Inferior parietal cortex (tissue), 1 donor: ENCODE results near the gene RASA2.

Source experiments
- DNase-seq: peaks from one replicate; pipeline ENCODE4 v3.0.0-alpha.2; 2016; ENCODE audit errors: extremely low spot score

RASA2 gene

GRCh38 chr3:141644931-141645330 lies 158.1 kb downstream of the RASA2 start:
- DNase-seq, result peak; percentile 27

GRCh38 chr3:141646760-141647561 lies 160.1 kb downstream of the RASA2 start:
- DNase-seq, result peak; percentile 17

GRCh38 chr3:141647562-141647915 lies 160.7 kb downstream of the RASA2 start:
- no peak for DNase-seq

- DNase-seq, result no peak
Measured at GRCh38 chr3:141648055-141648910, 161.5 kb downstream of the RASA2 start.

GRCh38 chr3:141649871-141650270 lies 163.0 kb downstream of the RASA2 start:
- no peak for DNase-seq

- no peak for DNase-seq
Measured at GRCh38 chr3:141650783-141651182, 164.0 kb downstream of the RASA2 start.

- no peak for DNase-seq
Measured at GRCh38 chr3:141651409-141651808, 164.6 kb downstream of the RASA2 start.

GRCh38 chr3:141652349-141652748 lies 165.5 kb downstream of the RASA2 start:
- DNase-seq, result no peak

GRCh38 chr3:141653847-141654246 lies 167.0 kb downstream of the RASA2 start:
- DNase-seq, result no peak

GRCh38 chr3:141655801-141656200 lies 169.0 kb downstream of the RASA2 start:
- no peak for DNase-seq

GRCh38 chr3:141656771-141657170 lies 169.9 kb downstream of the RASA2 start:
- no peak for DNase-seq

GRCh38 chr3:141657516-141657915 lies 170.7 kb downstream of the RASA2 start:
- no peak for DNase-seq

GRCh38 chr3:141659821-141660613 lies 173.2 kb downstream of the RASA2 start:
- peak; percentile 27 for DNase-seq

GRCh38 chr3:141660614-141660947 lies 173.8 kb downstream of the RASA2 start:
- no peak for DNase-seq

GRCh38 chr3:141661229-141662196 lies 174.7 kb downstream of the RASA2 start:
- DNase-seq, result no peak

GRCh38 chr3:141663993-141664392 lies 177.2 kb downstream of the RASA2 start:
- DNase-seq, result no peak
